HG03432 (cell line): ENCODE measurements around the gene BAAT.

Experiments used
- ATAC-seq: cut with Tn5 transposase; IDR thresholded peaks from one replicate; pipeline ENCODE4 v1.9.1; 2021; ENCODE audit warnings: mild to moderate bottlenecking, moderate library complexity; ENCODE audit not compliant: unreplicated experiment

Gene BAAT

GRCh38 chr9:101398930-101399642, 14.3 kb upstream of the BAAT start:
- no peak for ATAC-seq

GRCh38 chr9:101398068-101398929, 13.5 kb upstream of the BAAT start, which contains the start of the genes MRPL50 and ZNF189:
Gene MRPL50 (minus strand): TSS chr9:101398618. CDS start chr9:101398592, 26 bp downstream.
Gene ZNF189 (plus strand): TSS chr9:101398851. CDS start chr9:101399157, 306 bp downstream.
- peak; percentile 97 for ATAC-seq

GRCh38 chr9:101397746-101398067, 12.9 kb upstream of the BAAT start:
- no peak for ATAC-seq

- no peak for ATAC-seq
Observed at GRCh38 chr9:101394687-101395086, 9.9 kb upstream of the BAAT start.

GRCh38 chr9:101393135-101393534, 8.3 kb upstream of the BAAT start:
- ATAC-seq = no peak

GRCh38 chr9:101388507-101388993, 3.7 kb upstream of the BAAT start:
- ATAC-seq = no peak

GRCh38 chr9:101387871-101388506, 3.2 kb upstream of the BAAT start:
- peak; percentile 67 for ATAC-seq

GRCh38 chr9:101383361-101383760, 1.4 kb downstream of the BAAT start:
- no peak for ATAC-seq

- ATAC-seq = no peak
Observed at GRCh38 chr9:101381833-101382342, 2.9 kb downstream of the BAAT start.

GRCh38 chr9:101381118-101381517, 3.7 kb downstream of the BAAT start:
- no peak for ATAC-seq

GRCh38 chr9:101380295-101380694, 4.5 kb downstream of the BAAT start:
- ATAC-seq = no peak

- ATAC-seq = no peak
Observed at GRCh38 chr9:101376111-101376848, 8.5 kb downstream of the BAAT start.

GRCh38 chr9:101375546-101375945, 9.3 kb downstream of the BAAT start:
- ATAC-seq = no peak

GRCh38 chr9:101372327-101373118, 12.3 kb downstream of the BAAT start:
- no peak for ATAC-seq

GRCh38 chr9:101371813-101372212, 13.0 kb downstream of the BAAT start:
- no peak for ATAC-seq

GRCh38 chr9:101369884-101370531, 14.8 kb downstream of the BAAT start:
- ATAC-seq = no peak

- no peak for ATAC-seq
Observed at GRCh38 chr9:101369286-101369685, 15.5 kb downstream of the BAAT start.

- no peak for ATAC-seq
Observed at GRCh38 chr9:101367323-101367722, 17.5 kb downstream of the BAAT start.

GRCh38 chr9:101366038-101366756, 18.6 kb downstream of the BAAT start:
- ATAC-seq = no peak
